HG02588 (cell line): ENCODE results near the gene GRID1.

Experiments
- ATAC-seq: cut with Tn5 transposase; IDR thresholded peaks from one replicate; pipeline ENCODE4 v1.9.1; 2021; ENCODE audit warnings: mild to moderate bottlenecking, moderate library complexity; ENCODE audit not compliant: unreplicated experiment

Gene GRID1

DNA sequence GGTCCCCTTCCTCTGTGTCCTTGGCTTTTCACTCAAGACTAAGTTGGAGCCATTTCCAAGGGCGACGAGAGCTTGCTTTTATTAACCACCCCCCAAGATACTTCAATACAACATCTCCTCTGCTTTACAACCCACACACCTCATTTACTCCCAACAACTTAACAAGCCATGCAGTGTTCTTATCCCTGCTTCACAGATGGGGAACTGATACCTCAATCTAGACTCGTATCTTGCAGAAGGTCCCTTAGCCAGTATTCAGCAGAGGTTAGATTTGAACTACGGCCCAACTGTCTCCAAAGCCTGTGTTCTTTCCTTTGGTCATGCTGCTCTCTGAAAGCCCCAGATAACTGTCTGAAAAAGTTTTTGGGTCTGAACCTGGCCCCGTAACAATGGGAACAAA lies 444.8 kb downstream of the GRID1 start:
- no peak for ATAC-seq

DNA sequence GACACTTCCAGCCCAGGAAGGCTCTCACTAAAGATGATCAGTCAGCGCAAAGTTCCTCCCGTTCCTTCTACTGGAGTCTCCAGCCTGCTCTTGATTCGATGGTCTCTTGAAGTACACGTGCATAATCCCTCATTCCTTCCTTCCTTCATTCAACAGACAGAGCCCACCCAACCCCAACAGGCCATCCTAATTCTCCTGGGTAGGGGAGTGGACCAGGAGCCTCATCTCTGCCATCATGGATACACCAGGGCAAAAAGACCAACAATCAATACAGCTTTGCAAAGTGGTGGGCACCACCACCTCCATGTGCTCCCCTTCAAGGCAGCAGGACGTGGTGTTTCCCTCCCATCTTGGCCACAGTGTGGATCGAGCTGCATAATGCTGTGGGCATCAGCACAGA lies 446.3 kb downstream of the GRID1 start:
- no peak for ATAC-seq

DNA sequence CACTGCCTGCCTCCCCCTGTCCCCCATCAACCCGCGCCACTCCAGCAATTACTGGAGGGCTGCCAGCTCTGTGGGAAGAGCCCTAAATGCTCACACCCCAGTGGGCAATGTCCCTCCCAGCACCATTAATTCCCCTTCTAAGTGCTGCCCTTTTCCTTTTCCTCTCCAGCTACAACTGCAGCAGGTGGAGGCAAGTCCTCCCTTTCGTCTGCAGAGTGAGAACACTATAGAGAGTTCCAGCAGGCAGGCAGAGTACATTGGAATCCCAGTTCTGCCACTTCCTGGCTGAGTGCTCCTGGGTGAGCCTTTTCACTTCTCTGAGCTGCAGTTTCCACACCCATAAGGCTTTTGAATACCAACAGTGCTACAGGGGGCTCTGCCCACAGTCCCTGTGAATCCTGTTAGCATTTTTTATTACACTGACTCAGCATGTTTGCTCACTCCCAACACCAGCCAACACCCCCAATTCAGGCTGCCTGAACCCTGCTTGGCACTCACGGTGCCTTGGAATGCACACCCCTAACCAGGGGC lies 447.0 kb downstream of the GRID1 start:
- ATAC-seq = no peak

DNA sequence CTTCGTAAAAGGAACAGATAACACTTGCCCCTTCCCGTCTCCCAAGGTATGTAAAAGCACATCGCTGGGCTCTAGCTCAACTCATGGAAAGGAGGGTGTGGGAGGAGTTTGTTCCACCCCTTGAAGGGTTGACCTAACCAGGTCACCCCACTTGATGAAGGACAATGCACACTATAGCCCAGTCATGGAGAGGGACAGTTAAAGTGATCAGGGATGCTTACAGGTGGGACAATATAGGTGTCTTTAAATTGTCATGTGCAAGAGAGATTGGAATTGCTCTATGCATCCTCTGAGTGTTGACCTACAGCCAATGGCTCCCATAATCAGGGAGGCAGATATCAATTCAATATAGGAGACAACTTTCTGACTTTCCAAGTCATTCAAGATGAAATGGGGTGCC lies 448.2 kb downstream of the GRID1 start:
- no peak for ATAC-seq

DNA sequence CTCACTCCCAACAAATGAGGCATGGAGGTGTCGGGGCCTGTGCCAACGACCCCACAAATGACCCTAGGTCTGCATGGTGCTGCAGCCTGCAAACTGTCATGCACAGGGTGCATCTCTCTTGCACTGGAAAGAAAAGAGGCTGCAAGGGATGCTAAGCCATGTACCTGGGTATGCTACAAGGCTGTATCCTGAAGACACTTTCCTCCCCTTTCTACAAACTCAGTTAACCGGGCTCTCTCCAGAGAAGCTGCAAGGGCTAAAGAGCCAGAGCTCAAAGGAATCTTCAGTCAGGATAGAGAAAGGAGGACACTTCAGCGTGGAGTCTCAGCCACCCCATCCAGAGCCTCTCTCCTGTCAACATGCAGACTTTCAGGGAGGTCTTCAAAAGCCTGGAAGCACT lies 449.0 kb downstream of the GRID1 start:
- no peak for ATAC-seq

DNA sequence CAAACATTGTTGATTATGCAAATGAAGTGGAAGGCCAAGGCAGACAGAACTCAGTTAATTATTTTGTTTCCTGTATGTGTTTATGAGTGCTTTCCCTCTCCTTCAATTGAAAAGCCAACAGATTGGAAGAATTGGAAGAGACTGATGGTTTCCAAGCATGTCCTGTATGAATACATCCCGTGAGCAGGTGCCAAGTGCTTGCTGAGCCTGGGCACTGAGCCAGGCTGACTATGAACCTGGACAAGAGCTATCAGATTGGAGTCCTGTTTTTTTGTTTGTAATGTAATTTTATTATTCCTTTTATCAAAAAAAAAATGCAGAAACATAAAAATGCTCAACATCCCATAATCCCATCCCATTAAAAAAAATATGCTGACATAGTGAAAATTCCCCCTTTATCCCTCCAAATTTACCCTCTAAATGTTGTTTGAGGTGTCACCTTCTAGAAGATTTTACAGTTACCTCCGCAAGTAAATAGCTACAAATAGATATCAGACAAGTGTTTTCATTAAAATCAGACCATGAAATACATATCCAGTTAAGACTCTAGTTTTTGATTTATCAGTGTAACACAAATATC lies 449.5 kb downstream of the GRID1 start:
- no peak for ATAC-seq

DNA sequence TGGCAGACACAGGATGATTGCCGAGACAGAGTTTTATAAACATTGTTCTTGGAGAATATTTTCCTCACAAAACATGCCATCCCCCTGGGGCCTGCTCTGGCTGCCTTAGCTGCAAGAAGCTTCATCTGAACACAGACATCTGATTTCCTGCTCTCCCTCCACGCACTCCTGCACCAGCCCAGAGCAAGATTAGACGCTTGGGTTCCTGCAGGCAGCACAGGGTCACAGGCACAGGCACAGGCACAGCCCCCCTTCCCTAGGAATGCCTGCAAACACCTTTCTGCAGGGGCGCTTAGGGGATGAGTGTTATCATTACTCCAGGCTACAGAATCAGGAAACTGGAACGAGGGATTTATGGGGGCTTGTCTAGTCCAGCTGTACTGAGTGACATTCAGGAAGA lies 450.3 kb downstream of the GRID1 start:
- ATAC-seq = no peak

DNA sequence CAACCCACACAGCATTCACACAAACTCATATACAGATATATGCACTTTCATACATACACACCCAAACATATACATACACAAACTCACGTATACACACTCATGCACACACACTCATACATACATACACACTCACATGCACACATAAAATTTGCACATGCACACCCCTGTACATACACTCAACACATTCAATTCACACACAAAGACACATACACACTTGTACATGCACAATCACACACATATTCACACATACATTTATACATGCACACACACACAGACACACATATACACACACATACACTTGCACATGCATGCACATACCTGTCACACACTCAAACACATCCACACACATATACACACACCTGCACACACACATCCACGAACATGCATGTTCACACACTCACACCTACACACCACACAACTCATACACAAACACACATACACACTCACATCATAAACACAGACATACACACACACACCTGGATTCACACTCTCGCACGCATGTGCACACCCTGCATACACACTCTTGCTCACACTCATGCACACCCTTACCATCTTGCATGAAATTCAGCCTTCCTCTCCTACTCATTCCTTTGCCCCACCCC lies 451.2 kb downstream of the GRID1 start:
- no peak for ATAC-seq

DNA sequence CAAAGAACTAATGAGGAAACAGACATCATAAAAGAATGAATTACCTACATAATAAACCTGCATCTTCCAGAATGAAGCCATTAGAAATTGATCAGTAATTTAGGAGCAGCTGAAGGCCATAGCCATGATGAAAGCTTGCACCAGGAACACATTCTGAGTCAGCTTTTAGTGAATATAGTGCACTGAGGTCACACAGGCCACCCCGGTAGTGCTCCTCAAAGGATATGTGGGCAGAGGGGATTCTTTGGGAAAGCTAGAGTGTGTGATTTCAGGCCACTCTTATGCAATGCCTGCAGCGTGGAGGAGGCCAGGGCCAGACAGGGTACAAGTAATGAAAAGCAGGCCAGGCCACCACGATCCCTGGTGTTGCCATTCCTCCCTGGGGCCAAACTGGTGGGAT lies 451.9 kb downstream of the GRID1 start:
- no peak for ATAC-seq

DNA sequence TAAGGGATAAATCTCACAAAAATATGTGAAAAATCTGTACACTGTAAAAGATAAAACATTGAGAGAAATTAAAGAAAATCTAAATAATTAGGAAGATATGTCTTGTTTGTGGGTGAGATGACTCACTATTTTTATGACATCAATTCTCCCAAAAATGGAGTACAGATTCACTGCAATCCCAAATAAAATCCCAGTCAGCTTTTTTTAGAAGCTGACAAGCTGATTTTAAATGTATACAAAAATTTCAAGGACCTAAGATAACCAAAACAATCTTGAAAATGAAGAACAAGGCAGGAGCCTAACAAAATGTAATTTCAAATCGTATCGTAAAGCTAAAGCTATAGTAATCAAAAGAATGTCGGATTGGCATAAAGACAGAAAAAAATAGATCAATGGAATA lies 458.1 kb downstream of the GRID1 start:
- no peak for ATAC-seq

DNA sequence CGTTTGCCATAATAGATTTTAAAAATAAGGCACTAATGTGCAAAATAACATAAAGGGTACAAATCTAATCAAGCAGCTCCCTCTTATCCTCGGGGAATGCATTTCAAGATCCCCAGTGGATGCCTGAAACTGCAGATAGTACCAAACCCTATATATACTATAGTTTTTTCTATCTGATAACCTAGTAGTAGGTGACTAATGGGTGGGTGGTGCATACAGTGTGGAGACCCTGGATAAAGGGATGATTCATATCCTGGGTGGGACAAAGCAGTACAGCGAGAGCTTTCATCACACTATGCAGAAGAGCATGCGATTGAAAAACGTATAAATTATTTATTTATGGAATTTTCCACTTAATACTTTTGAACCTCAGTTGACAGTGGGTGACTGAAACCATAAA lies 464.5 kb downstream of the GRID1 start:
- no peak for ATAC-seq

DNA sequence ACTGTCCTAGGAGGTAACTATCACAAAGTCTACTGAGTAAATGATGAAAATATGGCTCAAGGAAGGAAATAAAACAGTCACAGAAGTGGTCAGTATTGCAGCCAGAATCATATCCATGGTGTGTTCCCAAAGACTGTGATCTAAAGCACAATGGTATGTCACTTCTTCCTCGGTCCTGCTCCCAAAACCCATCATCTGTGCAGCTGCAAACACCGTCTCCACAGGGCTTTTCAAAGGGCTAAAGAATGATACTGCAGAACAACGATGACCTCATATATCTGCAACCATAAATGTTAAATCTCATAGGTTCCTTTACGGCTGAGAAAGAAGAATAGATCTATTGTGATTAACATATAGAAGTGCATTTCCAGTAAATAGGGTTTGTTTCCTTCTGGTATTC lies 465.0 kb downstream of the GRID1 start:
- no peak for ATAC-seq

DNA sequence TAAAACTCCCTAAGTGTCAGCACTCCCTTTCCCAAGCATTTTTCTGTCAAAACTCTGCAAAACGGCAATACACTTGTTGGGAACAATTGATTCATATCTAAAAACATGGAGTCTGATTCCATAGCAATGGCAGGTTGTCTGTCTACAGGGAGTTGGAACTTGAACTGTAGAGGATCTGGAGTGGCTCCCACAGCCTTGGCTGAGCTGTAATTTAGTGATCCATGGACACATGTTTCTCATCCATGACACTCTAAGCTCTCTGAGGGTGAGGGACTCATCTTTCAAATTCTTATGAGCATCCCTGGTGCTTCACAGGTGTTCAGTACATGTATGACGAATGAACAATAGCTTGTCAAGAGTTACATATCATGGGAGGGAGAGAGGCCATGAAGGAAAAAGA lies 466.1 kb downstream of the GRID1 start:
- no peak for ATAC-seq

DNA sequence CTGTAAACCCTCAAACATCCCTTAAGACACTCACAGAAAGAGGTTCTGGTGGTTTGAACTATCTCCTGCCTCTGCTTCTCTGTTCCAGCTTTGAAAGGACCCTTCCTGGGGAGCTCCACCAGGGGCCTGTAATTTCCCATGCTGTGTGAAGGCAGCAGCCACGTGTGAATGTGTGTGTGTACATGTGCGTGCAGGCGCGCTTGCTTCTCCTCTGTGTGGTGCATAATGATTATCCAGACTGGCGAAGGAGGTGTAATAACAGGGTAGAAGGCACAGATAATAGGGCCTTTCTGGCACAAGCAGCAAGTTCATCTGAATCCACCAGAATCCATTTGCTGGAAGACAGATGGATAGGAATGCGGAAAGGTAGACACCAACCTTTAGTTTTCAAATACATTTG lies 466.5 kb downstream of the GRID1 start:
- no peak for ATAC-seq

DNA sequence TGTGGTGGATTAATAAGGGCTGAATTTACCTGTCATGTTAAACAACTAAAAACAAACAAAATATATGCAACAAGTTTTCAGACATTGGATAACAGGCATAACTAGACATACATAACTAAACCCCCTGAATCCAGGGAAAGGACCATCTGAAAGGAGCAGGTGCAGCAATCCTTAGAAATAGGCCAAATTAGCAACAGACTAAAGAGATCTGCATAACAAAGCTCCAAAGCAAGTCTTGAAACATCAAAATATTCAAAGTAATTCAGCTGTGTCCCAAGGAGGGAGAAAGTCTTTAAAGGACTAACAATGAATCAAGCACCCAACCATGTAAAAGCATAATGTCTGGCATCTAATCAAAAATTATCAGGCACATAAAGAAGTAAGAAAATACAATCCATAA lies 475.1 kb downstream of the GRID1 start:
- no peak for ATAC-seq

DNA sequence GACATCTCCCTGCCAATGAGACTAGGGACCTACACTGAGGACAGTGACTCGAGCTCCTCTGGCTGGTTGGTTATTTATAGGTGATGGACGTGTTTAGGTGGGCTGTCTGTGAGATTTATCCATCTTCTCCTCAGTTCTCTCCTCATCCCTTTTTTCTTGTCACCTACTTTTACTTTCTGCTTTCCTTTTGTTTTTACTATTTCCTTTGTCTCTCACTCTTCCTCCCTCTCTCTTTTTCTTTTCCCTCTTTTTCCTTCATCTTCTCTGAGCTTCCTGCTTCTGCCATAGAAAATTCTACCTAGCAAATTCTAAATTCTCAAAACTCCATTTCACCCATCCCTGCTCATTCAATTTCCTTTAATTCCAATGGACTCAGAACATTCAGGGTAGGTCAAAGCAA lies 478.0 kb downstream of the GRID1 start:
- ATAC-seq = no peak

DNA sequence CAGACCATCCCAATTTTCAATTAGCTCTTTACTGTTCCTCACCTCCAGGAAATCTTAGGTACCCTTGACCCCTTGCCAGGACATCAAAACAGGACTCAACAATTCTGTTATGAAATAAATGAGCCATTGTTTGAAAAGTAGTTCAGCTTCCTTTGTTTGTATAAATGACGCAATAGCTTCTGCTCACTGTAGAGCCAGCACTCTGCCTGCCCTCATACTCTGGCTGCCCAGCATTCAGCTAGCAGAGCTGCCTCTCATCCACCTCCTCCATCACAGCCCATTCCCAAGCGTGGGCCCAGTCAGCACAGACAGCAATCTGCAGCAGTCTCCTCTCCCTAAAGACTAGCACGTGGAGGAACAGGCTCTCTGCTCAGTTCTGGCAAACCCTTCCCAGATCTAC lies 478.6 kb downstream of the GRID1 start:
- no peak for ATAC-seq

DNA sequence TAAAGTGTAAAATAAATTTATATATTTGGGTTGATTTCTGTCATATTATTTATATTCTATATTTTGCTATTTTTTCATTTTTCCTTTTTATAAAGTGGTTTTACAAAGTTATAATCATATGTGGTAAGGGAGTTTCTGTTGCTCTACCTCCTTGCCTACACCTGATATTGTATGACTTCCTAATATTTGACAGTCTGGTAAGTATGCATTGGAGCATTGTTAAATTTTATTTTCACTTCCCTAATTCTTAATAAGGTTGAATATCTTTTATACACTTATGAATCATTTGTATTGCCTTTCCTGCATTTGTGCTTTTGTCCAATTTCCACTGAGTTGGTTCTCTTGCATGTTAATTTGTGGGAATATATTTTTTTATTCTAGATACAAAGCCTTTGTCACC lies 492.4 kb downstream of the GRID1 start:
- no peak for ATAC-seq

DNA sequence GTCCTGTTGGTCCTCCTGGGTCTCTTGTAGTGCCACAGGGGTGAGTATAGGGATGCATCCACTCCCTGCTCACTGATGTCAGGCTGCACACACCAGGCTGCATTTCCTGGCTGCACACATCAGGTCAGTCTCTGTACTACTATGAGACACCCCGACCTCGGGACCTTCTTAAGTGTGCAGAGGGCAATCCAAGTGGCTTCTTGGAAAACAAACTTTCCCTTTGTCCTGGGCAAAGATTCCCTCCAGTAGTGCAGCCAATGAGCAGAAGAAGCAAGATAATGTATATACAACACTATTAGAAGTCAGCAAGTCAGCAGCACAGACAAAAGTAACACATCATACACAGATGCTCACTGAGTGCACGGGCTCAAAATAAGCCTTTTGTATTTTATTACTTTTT lies 493.5 kb downstream of the GRID1 start:
- no peak for ATAC-seq

DNA sequence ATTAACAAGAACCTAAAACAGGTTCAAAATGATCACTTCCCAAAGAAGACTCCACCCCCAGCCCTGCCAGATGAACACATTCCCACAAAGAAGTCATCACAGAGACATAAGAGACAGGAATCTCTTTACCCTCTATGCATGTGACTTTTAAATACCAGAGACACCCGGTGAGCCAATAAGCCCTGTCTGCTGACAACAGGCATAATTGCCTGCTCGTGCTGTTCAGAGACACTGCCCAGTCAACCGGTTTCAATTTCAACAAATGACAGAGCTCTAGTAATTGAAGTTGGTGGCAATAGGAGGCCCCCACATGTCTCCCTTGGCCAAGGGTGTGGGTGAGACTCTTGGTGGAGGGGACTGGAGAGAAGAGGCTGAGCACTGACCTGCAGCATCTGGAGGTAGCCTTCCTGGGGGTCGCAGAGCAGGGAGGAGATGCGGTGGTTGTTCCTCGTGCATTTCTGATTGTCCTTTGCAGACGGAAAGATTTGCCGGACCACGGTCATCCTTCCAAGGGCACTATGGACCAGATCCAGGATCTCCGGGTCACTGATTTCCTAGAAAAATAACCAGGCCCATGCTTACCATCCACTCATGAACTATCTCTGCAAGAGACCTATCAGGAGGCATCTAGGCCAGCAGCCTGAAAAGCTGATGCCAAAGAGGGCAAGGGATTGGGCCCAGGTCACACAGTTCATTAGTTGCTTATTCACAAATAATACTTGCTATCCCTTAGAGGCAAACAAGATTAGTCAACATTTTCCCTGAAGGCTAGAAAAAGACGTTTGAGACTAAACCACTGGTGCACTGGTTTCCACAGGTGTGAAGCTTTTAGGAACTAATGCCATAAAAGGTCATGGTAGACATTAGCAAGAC lies 497.7 kb downstream of the GRID1 start:
- ATAC-seq = no peak

DNA sequence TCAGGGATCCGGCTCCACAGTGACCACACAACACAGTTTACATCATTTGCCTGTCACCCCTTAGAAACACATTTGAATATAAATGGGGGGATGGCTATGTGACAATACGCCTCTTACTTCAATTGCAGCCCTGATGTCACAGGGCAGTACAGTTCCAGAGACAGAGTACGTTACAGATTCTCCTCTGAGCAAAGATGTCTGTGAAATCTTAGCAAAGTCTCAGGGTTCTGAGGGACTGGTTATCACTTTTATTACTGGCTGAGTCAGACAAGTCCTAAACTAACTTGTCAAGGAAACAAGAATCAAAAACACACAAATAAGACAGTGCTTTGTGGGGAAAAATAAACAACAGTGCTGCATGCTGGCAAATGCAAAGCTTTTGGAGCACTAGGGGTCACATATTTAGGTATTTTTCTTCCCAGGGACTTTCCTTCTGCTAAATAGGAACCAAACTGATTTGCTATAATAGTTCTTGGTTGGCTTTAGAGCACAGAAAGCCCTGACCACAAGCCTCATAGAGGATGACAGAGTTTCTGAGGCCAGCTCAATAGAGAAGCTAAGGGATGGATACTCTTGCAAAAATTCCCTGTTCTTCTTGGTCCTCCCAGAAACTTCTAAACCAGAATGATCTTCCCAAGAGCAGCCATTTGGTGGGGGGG lies 501.6 kb downstream of the GRID1 start:
- ATAC-seq = no peak

DNA sequence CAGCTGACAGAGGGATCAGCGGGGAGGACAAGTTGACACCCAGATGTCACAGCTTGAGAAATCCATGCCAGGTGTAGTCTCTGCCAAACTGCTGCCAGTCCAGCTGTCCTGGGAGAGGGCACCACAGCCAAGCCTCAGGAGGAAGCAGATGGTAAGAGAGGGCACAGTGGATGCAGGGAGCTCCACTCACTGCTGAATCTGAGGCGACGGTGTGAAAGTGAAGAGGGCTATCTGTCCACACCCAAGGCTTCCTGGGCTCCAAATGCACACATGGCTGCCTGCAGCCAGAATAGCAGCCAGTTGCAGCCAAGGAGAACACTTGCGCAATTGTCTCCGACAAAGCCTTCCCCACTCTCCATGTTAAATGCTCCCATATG lies 502.4 kb downstream of the GRID1 start:
- ATAC-seq = no peak
